Keratinocyte (primary cell): ENCODE measurements around the gene HMGCS2.

Source experiments
- EZH2 ChIP-seq: IDR thresholded peaks from one replicate; pipeline ENCODE4 v1.6.1; 2012; ENCODE audit warnings: inconsistent platforms, mild to moderate bottlenecking, low read length, moderate library complexity
- TF ChIP-seq, protein P1 (sequence below), 3 experiments: IDR thresholded peaks in 1 of 3; conservative IDR thresholded peaks in 1 of 3; optimal IDR thresholded peaks in 1 of 3; 2 replicates in 2 of 3; 3 replicates in 1 of 3; pipeline versions ENCODE3 to v1.5.1; 2011; ENCODE audit warnings: low read length in 3 of 3, mild to moderate bottlenecking in 3 of 3, moderate library complexity in 2 of 3, control low read depth in 1 of 3, inconsistent platforms in 1 of 3; ENCODE audit not compliant: insufficient read depth in 2 of 3; ENCODE audit errors: extremely low read depth in 1 of 3

GRCh38 chr1:119808491-119808890 lies 39.8 kb upstream of the HMGCS2 start:
- no peak for TF ChIP-seq EZH2
- TF ChIP-seq, protein P1, sequence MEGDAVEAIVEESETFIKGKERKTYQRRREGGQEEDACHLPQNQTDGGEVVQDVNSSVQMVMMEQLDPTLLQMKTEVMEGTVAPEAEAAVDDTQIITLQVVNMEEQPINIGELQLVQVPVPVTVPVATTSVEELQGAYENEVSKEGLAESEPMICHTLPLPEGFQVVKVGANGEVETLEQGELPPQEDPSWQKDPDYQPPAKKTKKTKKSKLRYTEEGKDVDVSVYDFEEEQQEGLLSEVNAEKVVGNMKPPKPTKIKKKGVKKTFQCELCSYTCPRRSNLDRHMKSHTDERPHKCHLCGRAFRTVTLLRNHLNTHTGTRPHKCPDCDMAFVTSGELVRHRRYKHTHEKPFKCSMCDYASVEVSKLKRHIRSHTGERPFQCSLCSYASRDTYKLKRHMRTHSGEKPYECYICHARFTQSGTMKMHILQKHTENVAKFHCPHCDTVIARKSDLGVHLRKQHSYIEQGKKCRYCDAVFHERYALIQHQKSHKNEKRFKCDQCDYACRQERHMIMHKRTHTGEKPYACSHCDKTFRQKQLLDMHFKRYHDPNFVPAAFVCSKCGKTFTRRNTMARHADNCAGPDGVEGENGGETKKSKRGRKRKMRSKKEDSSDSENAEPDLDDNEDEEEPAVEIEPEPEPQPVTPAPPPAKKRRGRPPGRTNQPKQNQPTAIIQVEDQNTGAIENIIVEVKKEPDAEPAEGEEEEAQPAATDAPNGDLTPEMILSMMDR (optimal IDR thresholded peaks at IDR 0.05 in 1 of 3, IDR thresholded peaks at IDR 0.05 in 1 of 3, conservative IDR thresholded peaks at IDR 0.05 in 1 of 3; ENCODE audit: extremely low read depth in 1 of 3, insufficient read depth in 2 of 3, low read length in 3 of 3): no peak
